IMR-90 (cell line): Measurements from ENCODE around the gene RHOF. TPM values are rescaled to one million over a fixed set of nuclear protein-coding genes. Genes with fewer than 3 reads are reported as not detected.

Experiments
- ATAC-seq: fragments of 200-7000 bp; cut with Tn5 transposase; 2 replicates; pipeline ENCODE4 v1.9.1; 2020; ENCODE audit warnings: low read depth, mild to moderate bottlenecking, moderate library complexity
- BruUV-seq: library from RNA; stranded (reverse); fragments of 400-500 nt; replicated peaks from 2 replicates; lab custom pipeline; 2021; lab: Mats Ljungman, UMichigan
- CTCF ChIA-PET: fragments of 300-600 bp; formaldehyde crosslinking; extraction: SDS; loops from one replicate; lab custom pipeline; 2021; ENCODE audit warnings: antibody characterized with exemption; lab: Yijun Ruan, JAX
- POLR2A ChIA-PET: fragments of 300-600 bp; sonication (Branson Sonifier 250); formaldehyde crosslinking; loops from one replicate; lab custom pipeline; 2022; ENCODE audit warnings: antibody characterized with exemption; ENCODE audit not compliant: unreplicated experiment; lab: Charles Lee
- DNase-seq: peaks from one replicate; pipeline ENCODE4 v3.0.0; 2013
- H2AFZ ChIP-seq: replicated peaks from 2 replicates; pipeline ENCODE3; 2013; ENCODE audit warnings: low read length, mild to moderate bottlenecking; ENCODE audit not compliant: poor library complexity
- H2AK5ac ChIP-seq: 2 replicates; pipeline ENCODE4 v1.6.1; 2013; ENCODE audit warnings: low read depth, low read length, inconsistent platforms
- H2AK9ac ChIP-seq: replicated peaks from 2 replicates; pipeline ENCODE3; 2013; ENCODE audit warnings: mild to moderate bottlenecking, low read depth, low read length, moderate library complexity; ENCODE audit not compliant: poor library complexity
- H2BK120ac ChIP-seq: 2 replicates; pipeline ENCODE4 v1.6.1; 2013; ENCODE audit warnings: low read depth, low read length, inconsistent platforms
- H2BK15ac ChIP-seq: 3 replicates; pipeline ENCODE4 v1.6.1; 2013; ENCODE audit warnings: low read depth, low read length, inconsistent platforms
- H2BK20ac ChIP-seq: 2 replicates; pipeline ENCODE4 v1.6.1; 2013; ENCODE audit warnings: low read depth, mild to moderate bottlenecking, inconsistent platforms, low read length, moderate library complexity
- H2BK5ac ChIP-seq: 2 replicates; pipeline ENCODE4 v1.6.1; 2013; ENCODE audit warnings: mild to moderate bottlenecking, low read depth, low read length, inconsistent platforms; ENCODE audit not compliant: poor library complexity, severe bottlenecking
- H3K14ac ChIP-seq: replicated peaks from 2 replicates; pipeline ENCODE4 v1.6.1; 2013; ENCODE audit warnings: low read depth, low read length, inconsistent platforms
- H3K18ac ChIP-seq: 2 replicates; pipeline ENCODE4 v1.6.1; 2013; ENCODE audit warnings: low read depth, low read length, control low read depth
- H3K23ac ChIP-seq: 2 replicates; pipeline ENCODE4 v1.6.1; 2013; ENCODE audit warnings: low read depth, low read length, inconsistent platforms
- H3K27ac ChIP-seq: 2 replicates; pipeline ENCODE4 v1.5.1; 2013; ENCODE audit warnings: mild to moderate bottlenecking, control low read depth, low read length; ENCODE audit not compliant: insufficient read depth
- H3K27me3 ChIP-seq: 2 replicates; pipeline ENCODE4 v1.6.1; 2013; ENCODE audit warnings: low read length; ENCODE audit not compliant: control insufficient read depth, insufficient read depth
- H3K36me3 ChIP-seq: 2 replicates; pipeline ENCODE4 v1.6.1; 2013; ENCODE audit warnings: low read length, mixed read lengths; ENCODE audit not compliant: control insufficient read depth, insufficient read depth
- H3K4ac ChIP-seq: 2 replicates; pipeline ENCODE4 v1.6.1; 2013; ENCODE audit warnings: low read depth, low read length, inconsistent platforms
- H3K4me1 ChIP-seq: 2 replicates; pipeline ENCODE4 v1.6.1; 2013; ENCODE audit warnings: low read length, mixed read lengths; ENCODE audit not compliant: control insufficient read depth, insufficient read depth
- H3K4me2 ChIP-seq: 2 replicates; pipeline ENCODE4 v1.6.1; 2013; ENCODE audit warnings: low read depth, mild to moderate bottlenecking, control low read depth, low read length, moderate library complexity
- H3K4me3 ChIP-seq: 2 replicates; pipeline ENCODE4 v1.5.1; 2013; ENCODE audit warnings: low read depth, mild to moderate bottlenecking, control low read depth, low read length, moderate library complexity; ENCODE audit not compliant: insufficient read depth
- H3K56ac ChIP-seq: 2 replicates; pipeline ENCODE4 v1.6.1; 2013; ENCODE audit warnings: low read length, inconsistent platforms; ENCODE audit not compliant: insufficient read depth; ENCODE audit errors: extremely low read depth
- H3K79me1 ChIP-seq, 2 experiments: 2 replicates each; pipeline ENCODE4 v1.6.1; 2013; ENCODE audit warnings: low read length in 2 of 2, inconsistent platforms in 1 of 2, low read depth in 1 of 2
- H3K9ac ChIP-seq: 2 replicates; pipeline ENCODE4 v1.6.1; 2013; ENCODE audit warnings: low read depth, low read length, control low read depth
- H3K9me1 ChIP-seq: 2 replicates; pipeline ENCODE4 v1.6.1; 2013; ENCODE audit warnings: low read length, inconsistent platforms; ENCODE audit not compliant: insufficient read depth
- H3K9me3 ChIP-seq: 2 replicates; pipeline ENCODE4 v1.6.1; 2013; ENCODE audit warnings: low read length; ENCODE audit not compliant: control insufficient read depth, insufficient read depth
- H4K20me1 ChIP-seq: 2 replicates; pipeline ENCODE4 v1.6.1; 2013; ENCODE audit warnings: low read length, inconsistent platforms; ENCODE audit not compliant: insufficient read depth
- H4K5ac ChIP-seq: 2 replicates; pipeline ENCODE4 v1.6.1; 2013; ENCODE audit warnings: mild to moderate bottlenecking, low read depth, low read length, control low read depth
- H4K8ac ChIP-seq, 2 experiments: 2 replicates each; pipeline ENCODE4 v1.6.1; 2013; ENCODE audit warnings: low read depth in 2 of 2, low read length in 2 of 2, control low read depth in 1 of 2, inconsistent platforms in 1 of 2
- H4K91ac ChIP-seq: 2 replicates; pipeline ENCODE4 v1.6.1; 2013; ENCODE audit warnings: low read depth, low read length, inconsistent platforms; ENCODE audit not compliant: insufficient read depth
- CTCF ChIP-seq: conservative IDR thresholded peaks from 2 replicates; pipeline ENCODE4 v1.5.1; 2012; ENCODE audit warnings: mild to moderate bottlenecking, low read depth, low read length, improper control_type of control experiment
- MAZ ChIP-seq: IDR thresholded peaks from 2 replicates; pipeline ENCODE4 v1.6.1; 2012; ENCODE audit warnings: low read depth, mild to moderate bottlenecking, low read length, improper control_type of control experiment, moderate library complexity, borderline replicate concordance
- RAD21 ChIP-seq: IDR thresholded peaks from 2 replicates; pipeline ENCODE4 v1.6.1; 2012; ENCODE audit warnings: low read length, improper control_type of control experiment
- WGBS, 2 experiments: methylation state at CpG; one replicate each; pipeline versions ENCODE4 v1.1.5 to v1.1.7; 2013; ENCODE audit warnings: missing lambda C conversion rate in 2 of 2; ENCODE audit not compliant: insufficient read length in 1 of 2; ENCODE audit errors: extremely low coverage in 2 of 2; 5-methylcytosine and 5-hydroxymethylcytosine counted together
- dilution Hi-C: fragments of 300-500 bp; cut with HindIII; formaldehyde crosslinking; loops from one replicate; pipeline ENCODE4 v1.14.3; 2018; ENCODE audit warnings: low sequenced_read_pairs; ENCODE audit not compliant: unreplicated experiment
- in situ Hi-C: fragments of 300-500 bp; cut with MboI; formaldehyde crosslinking; loops from 3 replicates; pipeline ENCODE4 v1.14.3; 2019; ENCODE audit warnings: low sequenced_read_pairs, inconsistent platforms, mixed read lengths
- intact Hi-C: fragments of 100-400 bp; cut with micrococcal nuclease; formaldehyde crosslinking; loops from 2 replicates; pipeline ENCODE4 v1.10.0; 2022
- polyA plus RNA-seq, 3 experiments: library from polyadenylated mRNA; depleted of rRNA; stranded (reverse); fragments of >200 nt; gene quantifications; 2 replicates each; pipeline ENCODE4 v1.2.3, GENCODE V29; 2012; ENCODE audit warnings: low replicate concordance in 1 of 3
- total RNA-seq: library from RNA; depleted of rRNA; stranded (reverse); fragments of >200 nt; gene quantifications from 2 replicates; pipeline ENCODE4 v1.2.3, GENCODE V29; 2012

Gene RHOF
- total and polyA plus RNA-seq, 2 of the 4 experiments (the other 2 are of a cell fraction) = 3.0 to 5.1 TPM

- H4K91ac ChIP-seq = no peak overlapping the region
- H2BK20ac ChIP-seq = no peak overlapping the region
- no peaks in the 10 kb centered on the region for H3K36me3 ChIP-seq
- peaks cover 0 to 11% of the 10 kb centered on the region in 2 experiments; a peak in 2 of 4 replicates for H3K79me1 ChIP-seq
- H2BK15ac ChIP-seq = no peak overlapping the region
- H4K8ac ChIP-seq = peak overlapping the region in 1 of 2 experiments; percentile 15; a peak in 1 of 4 replicates
- H3K4me1 ChIP-seq = peaks cover 9% of the 10 kb centered on the region
- no TSS peak for BruUV-seq
- no peak for ATAC-seq
- 69% methylated on average over 12 of the region's 28 CpGs; no CpG with 5 or more reads in 1 of the 2 experiments for WGBS, 2 experiments
- no peak overlapping the region for H2BK5ac ChIP-seq
- peak overlapping the region; percentile 65 for H2AFZ ChIP-seq
- CTCF ChIA-PET = no interaction called here
- intact Hi-C loops (loop anchor here (5.0 to 10.0 kb wide), 2 partner anchors 78 to 235 kb away; partner anchors contain the start of gene TMEM120B), in situ Hi-C loops (no loop called here), dilution Hi-C loops (no loop called here)
- H4K5ac ChIP-seq = no peak overlapping the region
- no peak overlapping the region for H3K56ac ChIP-seq
- H3K4me2 ChIP-seq = no peak overlapping the region
- peak; percentile 34 for DNase-seq
- peak overlapping the region; percentile 53; the same call in 1 of the 2 replicates for H3K23ac ChIP-seq
- POLR2A ChIA-PET = no interaction called here
- TF ChIP-seq MAZ (peak; percentile 25; the same call in 1 of the 2 replicates), CTCF (no peak), RAD21 (no peak)
- peaks cover 11% of the 10 kb centered on the region; the same call in 1 of the 2 replicates for H4K20me1 ChIP-seq
- no peak overlapping the region for H3K9ac ChIP-seq
- H2AK5ac ChIP-seq = peak overlapping the region; percentile 73; the same call in 1 of the 2 replicates
- H3K14ac ChIP-seq = no peak overlapping the region; the same call in 1 of the 2 replicates
- H2AK9ac ChIP-seq = peak overlapping the region; percentile 80
- peaks cover 9% of the 10 kb centered on the region; the same call in 1 of the 2 replicates for H3K9me1 ChIP-seq
- no peak overlapping the region for H3K18ac ChIP-seq
- no peak overlapping the region for H3K4me3 ChIP-seq
- no peaks in the 10 kb centered on the region for H3K27me3 ChIP-seq
- no peak overlapping the region for H3K27ac ChIP-seq
- H3K9me3 ChIP-seq = no peaks in the 10 kb centered on the region
- no peak overlapping the region; the same call in 1 of the 2 replicates for H2BK120ac ChIP-seq
- H3K4ac ChIP-seq = no peak overlapping the region
Observed at GRCh38 chr12:121789800-121790728, 3.4 kb downstream of the RHOF start.
